CD8-positive, alpha-beta memory T cell (primary cell): Measurements from ENCODE around the gene MMP15. TPM values are rescaled to one million over a fixed set of nuclear protein-coding genes. Genes with fewer than 3 reads are reported as not detected.

Experiments used
- CTCF ChIA-PET: fragments of 350-600 bp; sonication (Branson Sonifier 250); formaldehyde crosslinking; loops from one replicate; lab custom pipeline; 2021; ENCODE audit warnings: antibody characterized with exemption; lab: Charles Lee
- POLR2A ChIA-PET: fragments of 350-600 bp; sonication (Branson Sonifier 250); formaldehyde crosslinking; loops from one replicate; lab custom pipeline; 2021; ENCODE audit warnings: antibody characterized with exemption; lab: Charles Lee
- DNase-seq, 5 donors: peaks; one replicate each; pipeline versions ENCODE4 v3.0.0 to v3.0.0-alpha.2; 2020 to 2022; ENCODE audit warnings: mixed read lengths in 1 of 5
- H3K27ac ChIP-seq: one replicate; pipeline ENCODE4 v1.7.0; 2013; ENCODE audit warnings: low read depth, mild to moderate bottlenecking, low read length, moderate library complexity
- H3K27me3 ChIP-seq: 2 replicates; pipeline ENCODE4 v1.7.0; 2013; ENCODE audit warnings: low read length, mild to moderate bottlenecking; ENCODE audit not compliant: insufficient read depth, poor library complexity, severe bottlenecking
- H3K36me3 ChIP-seq: 2 replicates; pipeline ENCODE4 v1.7.0; 2013; ENCODE audit warnings: mild to moderate bottlenecking, low read length, moderate library complexity; ENCODE audit not compliant: insufficient read depth
- H3K4me1 ChIP-seq: 2 replicates; pipeline ENCODE4 v1.7.0; 2013; ENCODE audit warnings: mild to moderate bottlenecking, low read length, moderate library complexity; ENCODE audit not compliant: insufficient read depth
- H3K4me3 ChIP-seq: 2 replicates; pipeline ENCODE4 v1.7.0; 2013; ENCODE audit warnings: mild to moderate bottlenecking, low read length
- H3K9me3 ChIP-seq: 2 replicates; pipeline ENCODE4 v1.7.0; 2013; ENCODE audit warnings: mild to moderate bottlenecking, low read length
- H3K27ac Mint-ChIP-seq, 8 donors: one replicate each; pipeline ENCODE4 v1.8.0; 2020 to 2021; ENCODE audit warnings: mixed read lengths in 8 of 8, mild to moderate bottlenecking in 6 of 8, inconsistent platforms in 3 of 8, moderate library complexity in 3 of 8
- H3K27me3 Mint-ChIP-seq, 2 donors: one replicate each; pipeline ENCODE4 v1.8.0; 2020 to 2021; ENCODE audit warnings: mixed read lengths in 2 of 2, mild to moderate bottlenecking in 1 of 2, moderate library complexity in 1 of 2
- H3K36me3 Mint-ChIP-seq, 3 donors: one replicate each; pipeline ENCODE4 v1.8.0; 2020 to 2021; ENCODE audit warnings: mixed read lengths in 3 of 3, inconsistent platforms in 1 of 3, mild to moderate bottlenecking in 1 of 3
- H3K4me1 Mint-ChIP-seq, 3 donors: one replicate each; pipeline ENCODE4 v1.8.0; 2020 to 2021; ENCODE audit warnings: mixed read lengths in 3 of 3, inconsistent platforms in 1 of 3, mild to moderate bottlenecking in 1 of 3
- H3K4me3 Mint-ChIP-seq, 7 donors: one replicate each; pipeline ENCODE4 v1.8.0; 2020 to 2021; ENCODE audit warnings: mixed read lengths in 7 of 7, mild to moderate bottlenecking in 6 of 7, moderate library complexity in 4 of 7, inconsistent platforms in 2 of 7
- H3K9me3 Mint-ChIP-seq, 5 donors: one replicate each; pipeline ENCODE4 v1.8.0; 2020 to 2022; ENCODE audit warnings: mixed read lengths in 5 of 5, mild to moderate bottlenecking in 3 of 5, moderate library complexity in 2 of 5, inconsistent platforms in 1 of 5
- polyA plus RNA-seq: library from polyadenylated mRNA; unstranded; fragments of 300-500 nt; fragmentation: Illumina TruSeq; gene quantifications from one replicate; pipeline ENCODE4 v1.2.3, GENCODE V29; 2021
- total RNA-seq, 2 experiments: library from RNA; stranded (reverse); gene quantifications; one replicate each; pipeline ENCODE4 v1.2.3, GENCODE V29; 2021

The MMP15 gene
- total and polyA plus RNA-seq, 3 experiments from 2014 or later = 0.16 to 1.1 (median 0.97) TPM

DNA sequence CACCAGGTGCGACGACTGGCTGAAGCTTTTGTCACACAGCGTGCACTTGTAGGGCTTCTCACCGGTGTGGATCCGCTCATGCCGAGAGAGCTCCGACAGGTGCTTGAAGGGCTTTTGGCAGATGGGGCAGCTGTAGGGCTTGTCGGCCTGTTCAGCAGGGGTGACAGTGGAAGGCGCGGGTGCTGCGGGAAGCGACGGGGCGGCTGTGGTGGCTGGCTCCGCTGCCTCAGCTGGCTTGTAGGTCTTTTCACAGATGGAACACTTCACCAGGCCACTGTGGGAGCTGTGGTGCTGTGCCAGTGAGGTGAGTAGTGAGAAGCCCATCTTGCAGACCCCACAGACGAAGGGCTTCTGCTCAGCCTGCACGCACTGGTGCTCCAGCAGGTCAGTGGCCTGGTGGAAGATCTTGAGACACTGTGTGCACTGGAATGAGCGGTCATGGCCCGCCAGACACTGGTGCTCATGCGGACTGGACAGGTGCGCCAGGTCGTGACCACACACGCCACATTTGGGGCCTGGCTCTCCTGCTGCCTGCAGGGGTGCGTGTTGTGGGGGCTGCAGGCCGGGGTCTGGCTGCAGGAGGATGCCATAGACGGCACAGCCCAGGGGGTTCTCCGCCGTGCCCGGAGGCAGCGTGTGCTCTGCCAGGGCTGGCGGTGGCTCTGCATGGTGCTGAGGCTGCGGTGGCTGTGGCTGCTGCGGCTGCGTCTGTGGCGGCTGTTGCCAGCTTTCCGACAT lies 27.9 kb upstream of the MMP15 start:
- Mint-ChIP-seq H3K4me3 (peak overlapping the region; percentile 77 to 95 (median 87)), H3K9me3 (no peaks in the 10 kb centered on the region), H3K36me3 (peaks cover 0 to 61% (median 0%) of the 10 kb centered on the region in 3 donors), H3K27me3 (no peaks in the 10 kb centered on the region), H3K27ac (peak overlapping the region; percentile 86 to 96 (median 94)), H3K4me1 (peaks cover 58 to 82% (median 59%) of the 10 kb centered on the region in 3 donors)
- CTCF ChIA-PET = interaction anchor here (0.6 to 4.7 kb wide), 5 partner anchors 11 to 421 kb away, joined by 4 to 36 read pairs (median 4); no protein-coding TSS in a partner anchor
- POLR2A ChIA-PET = interaction anchor here (2.6 kb wide), 1 partner anchor 13 kb away, joined by 9 read pairs; no protein-coding TSS in a partner anchor
- Histone ChIP-seq H3K4me1 (peaks cover 65% of the 10 kb centered on the region), H3K27ac (no peak overlapping the region), H3K9me3 (no peaks in the 10 kb centered on the region), H3K27me3 (no peaks in the 10 kb centered on the region), H3K4me3 (peak overlapping the region; percentile 57), H3K36me3 (peaks cover 10% of the 10 kb centered on the region)
- peak in 1 of 5 donors; percentile 44 for DNase-seq

DNA sequence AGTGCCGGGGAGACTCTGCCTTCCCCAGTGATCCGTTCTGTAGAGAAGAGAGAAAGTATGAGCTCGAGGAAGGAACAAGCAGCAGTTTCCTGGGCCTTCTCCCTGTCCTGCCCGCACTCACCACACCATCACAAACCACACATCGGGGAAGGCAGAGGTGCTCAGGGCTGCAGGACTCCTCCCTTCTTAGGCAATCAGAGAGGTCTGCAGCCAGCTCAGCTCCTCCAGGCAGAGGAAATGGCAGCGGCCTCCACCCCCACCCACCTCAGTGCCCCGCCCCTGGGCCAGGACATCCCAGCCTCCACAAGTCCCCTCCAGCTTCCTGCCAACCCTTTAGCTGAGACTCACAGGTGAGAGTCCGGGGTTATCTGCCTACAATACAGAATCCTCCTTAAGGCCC lies 27.1 kb upstream of the MMP15 start:
- Mint-ChIP-seq H3K4me1 (peaks cover 59 to 82% (median 62%) of the 10 kb centered on the region in 3 donors), H3K4me3 (peak overlapping the region; percentile 77 to 95 (median 87)), H3K27me3 (no peaks in the 10 kb centered on the region), H3K9me3 (no peaks in the 10 kb centered on the region), H3K36me3 (peaks cover 0 to 61% (median 0%) of the 10 kb centered on the region in 3 donors), H3K27ac (peak overlapping the region; percentile 86 to 96 (median 94))
- POLR2A ChIA-PET = interaction anchor here (0.6 to 2.6 kb wide), 2 partner anchors 9 to 14 kb away, joined by 3 to 9 read pairs; no protein-coding TSS in a partner anchor
- H3K4me1 ChIP-seq = peaks cover 65% of the 10 kb centered on the region
- H3K9me3 ChIP-seq = no peaks in the 10 kb centered on the region
- no peaks in the 10 kb centered on the region for H3K27me3 ChIP-seq
- peak overlapping the region; percentile 57 for H3K4me3 ChIP-seq
- H3K27ac ChIP-seq = peak overlapping the region; percentile 49
- peak; percentile 26 to 74 (median 62) for DNase-seq
- CTCF ChIA-PET = interaction anchor here (0.9 to 4.7 kb wide), 10 partner anchors 12 to 422 kb away, joined by 3 to 38 read pairs (median 4); no protein-coding TSS in a partner anchor
- peaks cover 10% of the 10 kb centered on the region for H3K36me3 ChIP-seq

DNA sequence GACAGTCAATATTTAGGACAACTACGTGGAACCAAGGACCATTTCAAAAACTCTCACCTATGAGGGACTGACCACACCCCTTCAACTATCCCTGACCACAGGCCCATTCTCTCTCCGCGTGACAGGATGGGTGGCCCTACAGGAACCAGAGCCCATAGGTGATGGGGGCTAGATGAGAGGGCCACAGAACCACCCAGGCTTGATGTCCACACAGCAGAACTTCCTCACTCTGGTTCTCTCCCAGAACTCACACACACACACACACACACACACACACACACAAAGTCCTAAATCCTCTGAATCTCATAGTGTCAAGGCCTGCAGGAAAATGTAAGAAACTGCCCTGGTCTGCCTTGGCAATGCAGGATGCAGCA lies 26.6 kb upstream of the MMP15 start:
- Mint-ChIP-seq H3K4me3 (peak overlapping the region; percentile 77 to 95 (median 87)), H3K27me3 (no peaks in the 10 kb centered on the region), H3K4me1 (peaks cover 63 to 84% (median 67%) of the 10 kb centered on the region in 3 donors), H3K36me3 (peaks cover 0 to 64% (median 3%) of the 10 kb centered on the region in 3 donors), H3K9me3 (no peaks in the 10 kb centered on the region), H3K27ac (peak overlapping the region; percentile 86 to 96 (median 94))
- peak in 1 of 5 donors; percentile 47 for DNase-seq
- peaks cover 10% of the 10 kb centered on the region for H3K36me3 ChIP-seq
- peaks cover 61% of the 10 kb centered on the region for H3K4me1 ChIP-seq
- H3K27ac ChIP-seq = peak overlapping the region; percentile 49
- ChIA-PET CTCF (interaction anchor here (0.9 to 4.7 kb wide), 12 partner anchors 12 to 422 kb away, joined by 3 to 38 read pairs (median 4); no protein-coding TSS in a partner anchor), POLR2A (interaction anchor here (0.6 to 2.6 kb wide), 3 partner anchors 10 to 189 kb away, joined by 3 to 9 read pairs (median 4); no protein-coding TSS in a partner anchor)
- H3K4me3 ChIP-seq = peak overlapping the region; percentile 57
- H3K27me3 ChIP-seq = no peaks in the 10 kb centered on the region
- no peaks in the 10 kb centered on the region for H3K9me3 ChIP-seq

DNA sequence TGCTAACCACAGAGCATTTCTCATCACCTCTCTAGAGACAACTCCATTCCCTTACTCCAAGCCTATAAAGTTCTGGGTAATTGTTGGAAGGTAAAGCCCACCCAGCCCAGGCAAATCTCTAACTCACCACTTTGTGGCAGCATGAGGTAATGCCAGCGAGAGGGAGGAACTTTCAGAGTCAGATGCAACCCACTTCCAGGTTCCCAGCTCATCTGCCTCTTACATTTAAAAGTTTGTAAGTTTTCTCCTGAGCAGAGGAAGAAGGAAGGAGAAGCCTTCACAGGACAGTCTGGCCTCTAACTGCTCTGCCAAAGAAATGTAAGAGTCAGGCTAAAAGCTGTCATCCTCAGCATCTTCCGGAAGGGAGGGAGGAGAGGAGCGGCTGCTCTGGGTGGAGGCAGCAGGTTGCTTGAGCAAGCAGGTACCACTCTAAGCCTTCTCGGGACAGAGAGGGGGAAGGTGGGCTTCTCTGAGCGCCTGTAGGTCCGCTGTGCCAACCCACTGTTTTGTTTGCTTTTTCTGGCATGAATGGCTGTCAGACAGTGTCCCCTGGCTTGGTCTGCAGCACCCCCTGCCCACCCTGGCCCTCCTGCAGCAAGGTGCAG lies 26.1 kb upstream of the MMP15 start:
- Mint-ChIP-seq H3K36me3 (peaks cover 0 to 64% (median 4%) of the 10 kb centered on the region in 3 donors), H3K9me3 (no peaks in the 10 kb centered on the region), H3K4me1 (peaks cover 64 to 84% (median 67%) of the 10 kb centered on the region in 3 donors), H3K4me3 (peak overlapping the region; percentile 77 to 95 (median 87)), H3K27me3 (no peaks in the 10 kb centered on the region), H3K27ac (peak overlapping the region; percentile 86 to 96 (median 94))
- ChIA-PET POLR2A (interaction anchor here (0.6 to 2.6 kb wide), 3 partner anchors 10 to 189 kb away, joined by 3 to 9 read pairs (median 4); no protein-coding TSS in a partner anchor), CTCF (interaction anchor here (0.7 to 4.7 kb wide), 14 partner anchors 9 to 410 kb away, joined by 3 to 38 read pairs (median 3); partner anchors contain the start of genes CFAP20 and KATNB1)
- no peaks in the 10 kb centered on the region for H3K27me3 ChIP-seq
- H3K4me1 ChIP-seq = peaks cover 56% of the 10 kb centered on the region
- peak overlapping the region; percentile 57 for H3K4me3 ChIP-seq
- peaks cover 10% of the 10 kb centered on the region for H3K36me3 ChIP-seq
- no peaks in the 10 kb centered on the region for H3K9me3 ChIP-seq
- peak in 3 of 5 donors; percentile 44 to 64 (median 61) for DNase-seq
- peak overlapping the region; percentile 49 for H3K27ac ChIP-seq

DNA sequence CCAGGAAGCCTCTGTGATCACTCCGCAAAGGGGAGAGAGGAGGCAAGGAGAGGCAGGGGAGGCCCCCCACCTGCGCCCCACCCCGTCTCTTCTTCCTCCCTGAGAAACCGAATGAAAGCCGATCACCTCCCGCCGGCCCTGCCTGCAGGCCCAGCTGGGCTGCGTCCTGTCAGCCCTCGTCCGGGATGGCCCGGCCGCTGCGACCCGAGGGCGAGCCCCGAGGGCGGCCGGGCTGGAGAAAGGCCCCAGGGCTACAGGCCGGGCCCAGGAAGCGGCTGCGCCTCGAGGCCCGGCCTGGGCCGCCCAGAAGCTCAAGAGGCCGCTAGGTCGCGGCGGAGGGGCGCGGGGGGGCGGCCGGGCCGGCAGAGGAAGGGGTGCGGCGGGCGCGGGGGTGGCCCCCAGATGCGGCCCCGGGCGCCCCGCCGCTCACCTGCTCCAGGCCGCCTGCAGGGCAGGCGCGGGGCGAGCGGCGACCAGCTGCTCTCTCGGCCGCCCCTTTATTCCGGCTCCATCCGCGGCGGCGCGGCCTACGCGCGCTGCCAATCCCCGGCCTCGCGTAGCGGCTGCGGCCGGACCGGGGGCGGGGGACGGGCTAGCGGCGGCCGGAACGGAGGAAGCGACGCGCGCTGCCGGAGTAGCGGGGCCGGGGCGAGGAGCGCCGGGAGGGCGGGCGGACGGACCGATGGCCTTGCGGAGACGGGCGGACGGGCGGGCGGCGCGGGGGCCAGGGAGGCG lies 25.4 kb upstream of the MMP15 start, which contains the start of gene ZNF319:
Gene ZNF319, minus strand, starts transcription at position 702 of the 735 bp plus-strand sequence. CDS start 2,407 bp downstream, outside the sequence.
- POLR2A ChIA-PET = interaction anchor here (1.6 to 2.6 kb wide), 2 partner anchors 16 to 190 kb away, joined by 4 to 9 read pairs; no protein-coding TSS in a partner anchor
- H3K27me3 Mint-ChIP-seq = no peaks in the 10 kb centered on the region

DNA sequence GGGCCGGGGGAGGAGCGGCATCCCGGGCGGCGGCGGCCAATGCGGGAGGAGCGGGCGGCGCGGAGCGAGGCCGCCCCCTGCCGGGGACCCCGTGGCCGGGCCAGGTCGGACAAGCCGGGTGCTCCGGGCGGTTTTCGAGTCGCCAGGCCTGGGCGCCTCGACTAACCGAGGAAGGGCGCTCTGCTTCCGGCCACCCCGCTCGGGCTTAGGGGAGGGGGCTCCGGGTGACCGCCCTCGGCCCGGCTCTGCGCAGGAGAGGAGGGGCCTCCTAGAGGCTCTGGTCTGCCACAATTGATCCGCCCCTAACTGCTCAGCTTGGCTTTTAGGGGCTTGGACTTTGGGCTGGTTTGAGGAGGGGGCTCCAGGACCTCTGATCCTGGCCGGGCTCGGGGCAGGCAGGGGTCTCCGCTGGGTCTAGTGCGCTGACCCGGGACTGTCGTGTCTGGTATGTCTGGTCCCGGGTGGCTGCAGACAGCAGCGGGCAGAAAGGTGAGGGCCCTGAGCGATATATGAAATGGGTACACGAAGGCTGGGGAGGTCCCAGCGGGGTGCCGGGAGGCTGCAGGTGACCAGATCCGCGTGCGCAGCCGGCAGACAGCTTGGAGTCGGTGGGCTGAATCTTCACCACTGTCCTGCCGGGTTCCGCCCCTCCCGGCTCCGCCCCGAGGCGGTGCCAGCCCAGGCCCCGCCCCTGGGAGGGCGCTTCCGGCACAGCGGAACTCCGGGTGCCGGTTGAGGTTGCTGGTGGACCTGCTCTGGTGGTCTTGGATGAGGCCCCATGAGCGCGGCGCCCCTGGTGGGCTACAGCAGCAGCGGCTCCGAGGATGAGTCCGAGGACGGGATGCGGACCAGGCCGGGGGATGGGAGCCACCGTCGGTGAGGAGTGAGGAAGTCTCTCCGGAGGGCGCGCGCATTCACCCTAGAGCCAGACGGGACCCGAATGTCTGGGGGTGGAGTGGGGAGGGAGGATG lies 24.6 kb upstream of the MMP15 start, which contains the start of gene USB1:
Gene USB1, plus strand, starts transcription at position 702 of the 971 bp plus-strand sequence. Its CDS starts 77 bp downstream, at position 779.
- Mint-ChIP-seq H3K4me1 (peaks cover 58 to 77% (median 60%) of the 10 kb centered on the region in 3 donors), H3K27me3 (no peaks in the 10 kb centered on the region), H3K9me3 (no peaks in the 10 kb centered on the region), H3K27ac (peak within 1 kb of the TSS; percentile 82 to 96 (median 90)), H3K4me3 (peak within 1 kb of the TSS; percentile 89 to 97 (median 93)), H3K36me3 (peaks cover 3 to 63% (median 4%) of the 10 kb centered on the region in 3 donors)
- Histone ChIP-seq H3K4me3 (peak within 1 kb of the TSS; percentile 96), H3K36me3 (peaks cover 10% of the 10 kb centered on the region), H3K27me3 (no peaks in the 10 kb centered on the region), H3K9me3 (no peaks in the 10 kb centered on the region), H3K27ac (peak within 1 kb of the TSS; percentile 77), H3K4me1 (peaks cover 41% of the 10 kb centered on the region)
- ChIA-PET CTCF (interaction anchor here (0.9 to 4.7 kb wide), 12 partner anchors 13 to 425 kb away, joined by 3 to 38 read pairs (median 5); partner anchors contain the start of genes CFAP20 and KATNB1), POLR2A (interaction anchor here (1.0 kb wide), 1 partner anchor 464 kb away, joined by 3 read pairs; no protein-coding TSS in a partner anchor)
- DNase-seq = peak; percentile 79 to 90 (median 87)

More for the DNA sequence above, 25.4 kb upstream of the MMP15 start, which contains the start of gene ZNF319:
- H3K27ac Mint-ChIP-seq = peak within 1 kb of the TSS; percentile 89 to 96 (median 94)
- peaks cover 65 to 84% (median 67%) of the 10 kb centered on the region in 3 donors for H3K4me1 Mint-ChIP-seq
- CTCF ChIA-PET = interaction anchor here (0.7 to 4.7 kb wide), 12 partner anchors 8 to 264 kb away, joined by 3 to 38 read pairs (median 3); partner anchors contain the start of genes CFAP20 and KATNB1
- Histone ChIP-seq H3K36me3 (peaks cover 10% of the 10 kb centered on the region), H3K27ac (peak within 1 kb of the TSS; percentile 77), H3K4me1 (peaks cover 50% of the 10 kb centered on the region), H3K27me3 (no peaks in the 10 kb centered on the region), H3K4me3 (peak within 1 kb of the TSS; percentile 96), H3K9me3 (no peaks in the 10 kb centered on the region)
- peaks cover 0 to 65% (median 4%) of the 10 kb centered on the region in 3 donors for H3K36me3 Mint-ChIP-seq
- no peaks in the 10 kb centered on the region for H3K9me3 Mint-ChIP-seq
- peak within 1 kb of the TSS; percentile 90 to 97 (median 93) for H3K4me3 Mint-ChIP-seq
- DNase-seq = peak in 2 of 5 donors; percentile 19 to 51
